ENCODE measurements around the gene PRDM5.
A peak's percentile ranks its signal among the peaks of the same experiment; 100 is the strongest.

Gene PRDM5

GRCh38 chr4:120824946-120825345 is 97.6 kb downstream of the PRDM5 start:
- H2AK5ac ChIP-seq (ENCODE audit: low read length) = no peak overlapping the region
- H3K4me1 ChIP-seq (ENCODE audit: control insufficient read depth, low read depth, low read length) = no peaks in the 10 kb centered on the region
- no peak overlapping the region for H3K18ac ChIP-seq (ENCODE audit: low read length)
- H3K4me3 ChIP-seq (ENCODE audit: low read length) = no peak overlapping the region
- H3K27me3 ChIP-seq (ENCODE audit: insufficient read depth, low read length, poor library complexity) = no peaks in the 10 kb centered on the region
- H3K56ac ChIP-seq (ENCODE audit: low read length) = no peak overlapping the region
- H3K27ac ChIP-seq (ENCODE audit: low read depth, low read length) = no peak overlapping the region
- no peak overlapping the region for H2BK15ac ChIP-seq (replicated peaks; ENCODE audit: low read depth)
- no peak overlapping the region for H4K8ac ChIP-seq (ENCODE audit: low read depth, low read length)
- H3K4ac ChIP-seq (ENCODE audit: low read depth, low read length) = no peak overlapping the region
- H3K9ac ChIP-seq (ENCODE audit: low read length) = no peak overlapping the region
- no peaks in the 10 kb centered on the region for H3K79me2 ChIP-seq (ENCODE audit: control insufficient read depth, insufficient read depth, low read length)
- no peak overlapping the region for H3K23ac ChIP-seq (ENCODE audit: low read length)
- no peak overlapping the region for H4K5ac ChIP-seq (ENCODE audit: low read length)
- no peaks in the 10 kb centered on the region for H3K79me1 ChIP-seq (ENCODE audit: low read length)
- no peak overlapping the region for H3K4me2 ChIP-seq (ENCODE audit: low read length)
- no peak overlapping the region for H2BK120ac ChIP-seq (ENCODE audit: low read depth, low read length)
- DNase-seq = no peak
- H3K36me3 ChIP-seq (ENCODE audit: control insufficient read depth, insufficient read depth, low read length) = no peaks in the 10 kb centered on the region
- no peak overlapping the region for H2BK5ac ChIP-seq (ENCODE audit: low read length)

- no peak overlapping the region for H3K4me2 ChIP-seq (ENCODE audit: low read length)
- no peak overlapping the region for H3K4ac ChIP-seq (ENCODE audit: low read depth, low read length)
- no peak overlapping the region for H2BK120ac ChIP-seq (ENCODE audit: low read depth, low read length)
- H3K4me3 ChIP-seq (ENCODE audit: low read length) = no peak overlapping the region
- no peak overlapping the region for H4K8ac ChIP-seq (ENCODE audit: low read depth, low read length)
- no peak overlapping the region for H2AK5ac ChIP-seq (ENCODE audit: low read length)
- WGBS (ENCODE audit: extremely low coverage, insufficient coverage, low lambda C conversion rate) = no CpG with 5 or more reads among the region's 3 CpGs
- H3K4me1 ChIP-seq (ENCODE audit: control insufficient read depth, low read depth, low read length) = no peaks in the 10 kb centered on the region
- no peaks in the 10 kb centered on the region for H3K27me3 ChIP-seq (ENCODE audit: insufficient read depth, low read length, poor library complexity)
- H3K56ac ChIP-seq (ENCODE audit: low read length) = no peak overlapping the region
- H3K18ac ChIP-seq (ENCODE audit: low read length) = no peak overlapping the region
- H3K9ac ChIP-seq (ENCODE audit: low read length) = no peak overlapping the region
- no peaks in the 10 kb centered on the region for H3K79me2 ChIP-seq (ENCODE audit: control insufficient read depth, insufficient read depth, low read length)
- no peaks in the 10 kb centered on the region for H3K36me3 ChIP-seq (ENCODE audit: control insufficient read depth, insufficient read depth, low read length)
- no peak overlapping the region for H3K27ac ChIP-seq (ENCODE audit: low read depth, low read length)
- no peak overlapping the region for H3K23ac ChIP-seq (ENCODE audit: low read length)
- DNase-seq = peak; percentile 15
- no peaks in the 10 kb centered on the region for H3K79me1 ChIP-seq (ENCODE audit: low read length)
- no peak overlapping the region for H4K5ac ChIP-seq (ENCODE audit: low read length)
- no peak overlapping the region for H2BK5ac ChIP-seq (ENCODE audit: low read length)
- no peak overlapping the region for H2BK15ac ChIP-seq (replicated peaks; ENCODE audit: low read depth)
These were observed 100.5 kb downstream of the PRDM5 start for GRCh38 chr4:120821977-120822376.

DNA sequence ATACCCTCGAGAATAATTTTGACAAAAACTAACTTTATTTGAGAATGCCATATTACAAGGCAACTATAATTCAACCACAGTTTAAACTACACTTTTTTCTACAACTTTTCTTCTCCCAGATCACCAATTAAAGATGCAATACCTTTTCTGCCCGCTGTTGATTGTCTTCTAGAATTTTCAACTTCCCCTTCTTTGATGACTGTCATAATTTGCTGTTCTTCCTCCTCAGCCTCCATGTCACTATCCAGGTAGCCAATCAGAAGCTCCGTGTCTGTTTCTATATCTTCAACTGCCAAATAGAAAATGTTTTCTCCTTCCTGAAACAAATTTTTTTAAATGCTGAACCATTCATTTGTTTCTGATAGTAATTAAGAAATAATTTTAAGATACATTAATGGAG is 101.5 kb downstream of the PRDM5 start:
- Histone ChIP-seq H3K9ac (ENCODE audit: low read length) (no peak overlapping the region), H3K4ac (ENCODE audit: low read depth, low read length) (no peak overlapping the region), H2AK5ac (ENCODE audit: low read length) (no peak overlapping the region), H3K4me2 (ENCODE audit: low read length) (no peak overlapping the region), H3K79me1 (ENCODE audit: low read length) (no peaks in the 10 kb centered on the region), H3K27ac (ENCODE audit: low read depth, low read length) (no peak overlapping the region), H2BK15ac (replicated peaks; ENCODE audit: low read depth) (no peak overlapping the region), H3K4me1 (ENCODE audit: control insufficient read depth, low read depth, low read length) (no peaks in the 10 kb centered on the region), H2BK5ac (ENCODE audit: low read length) (no peak overlapping the region), H4K5ac (ENCODE audit: low read length) (no peak overlapping the region), H3K18ac (ENCODE audit: low read length) (no peak overlapping the region), H2BK120ac (ENCODE audit: low read depth, low read length) (no peak overlapping the region), H3K27me3 (ENCODE audit: insufficient read depth, low read length, poor library complexity) (no peaks in the 10 kb centered on the region), H3K4me3 (ENCODE audit: low read length) (no peak overlapping the region), H3K36me3 (ENCODE audit: control insufficient read depth, insufficient read depth, low read length) (no peaks in the 10 kb centered on the region), H3K79me2 (ENCODE audit: control insufficient read depth, insufficient read depth, low read length) (no peaks in the 10 kb centered on the region), H3K23ac (ENCODE audit: low read length) (no peak overlapping the region), H4K8ac (ENCODE audit: low read depth, low read length) (no peak overlapping the region), H3K56ac (ENCODE audit: low read length) (no peak overlapping the region)
- no CpG with 5 or more reads among the region's 3 CpGs for WGBS (ENCODE audit: extremely low coverage, insufficient coverage, low lambda C conversion rate)
- DNase-seq = no peak

GRCh38 chr4:120819805-120820437 is 102.6 kb downstream of the PRDM5 start:
- Histone ChIP-seq H2BK120ac (ENCODE audit: low read depth, low read length) (no peak overlapping the region), H3K27ac (ENCODE audit: low read depth, low read length) (no peak overlapping the region), H3K79me1 (ENCODE audit: low read length) (no peaks in the 10 kb centered on the region), H3K23ac (ENCODE audit: low read length) (no peak overlapping the region), H2BK5ac (ENCODE audit: low read length) (no peak overlapping the region), H3K4me3 (ENCODE audit: low read length) (no peak overlapping the region), H2BK15ac (replicated peaks; ENCODE audit: low read depth) (no peak overlapping the region), H3K27me3 (ENCODE audit: insufficient read depth, low read length, poor library complexity) (no peaks in the 10 kb centered on the region), H4K8ac (ENCODE audit: low read depth, low read length) (no peak overlapping the region), H3K79me2 (ENCODE audit: control insufficient read depth, insufficient read depth, low read length) (no peaks in the 10 kb centered on the region), H3K56ac (ENCODE audit: low read length) (no peak overlapping the region), H3K4ac (ENCODE audit: low read depth, low read length) (no peak overlapping the region), H2AK5ac (ENCODE audit: low read length) (no peak overlapping the region), H3K18ac (ENCODE audit: low read length) (no peak overlapping the region), H3K9ac (ENCODE audit: low read length) (no peak overlapping the region), H3K4me2 (ENCODE audit: low read length) (no peak overlapping the region), H4K5ac (ENCODE audit: low read length) (no peak overlapping the region), H3K36me3 (ENCODE audit: control insufficient read depth, insufficient read depth, low read length) (no peaks in the 10 kb centered on the region), H3K4me1 (ENCODE audit: control insufficient read depth, low read depth, low read length) (no peaks in the 10 kb centered on the region)
- DNase-seq = no peak
- WGBS (ENCODE audit: extremely low coverage, insufficient coverage, low lambda C conversion rate) = no CpG with 5 or more reads among the region's 6 CpGs

DNA sequence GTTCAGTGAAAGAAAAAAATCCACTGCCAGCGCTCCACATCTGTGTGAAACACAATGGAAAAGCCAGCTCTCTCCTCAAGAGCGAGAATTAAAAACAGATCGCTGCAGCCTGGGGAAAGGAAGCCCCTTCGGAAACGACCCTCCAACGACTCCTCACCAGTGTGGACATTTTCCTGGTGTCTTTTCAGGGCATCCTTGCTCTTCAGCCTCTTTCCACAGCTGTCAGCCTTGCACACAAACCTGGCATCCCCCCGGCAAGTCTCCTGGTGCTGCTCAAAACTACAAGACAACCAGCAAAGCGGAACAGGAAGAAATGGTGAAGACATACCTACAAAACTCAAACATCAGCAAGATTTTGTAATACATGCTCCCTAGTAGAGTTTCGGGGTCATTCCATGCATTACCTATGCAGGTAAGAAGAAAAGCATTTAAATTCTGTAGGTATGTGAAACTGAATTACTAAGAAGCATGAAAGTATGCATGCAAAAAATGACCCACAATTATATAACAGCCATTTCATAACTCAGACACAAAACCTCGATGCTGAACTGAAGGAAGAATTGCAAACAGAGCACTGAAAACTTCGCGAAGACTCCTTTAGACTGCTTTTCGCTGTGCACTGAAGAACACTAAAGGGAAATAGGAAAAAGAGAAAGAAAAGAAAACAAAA is 106.1 kb downstream of the PRDM5 start:
- Histone ChIP-seq H3K56ac (ENCODE audit: low read length) (no peak overlapping the region), H3K4me2 (ENCODE audit: low read length) (no peak overlapping the region), H4K8ac (ENCODE audit: low read depth, low read length) (no peak overlapping the region), H3K9ac (ENCODE audit: low read length) (no peak overlapping the region), H3K36me3 (ENCODE audit: control insufficient read depth, insufficient read depth, low read length) (no peaks in the 10 kb centered on the region), H3K27ac (ENCODE audit: low read depth, low read length) (no peak overlapping the region), H3K27me3 (ENCODE audit: insufficient read depth, low read length, poor library complexity) (no peaks in the 10 kb centered on the region), H3K4me3 (ENCODE audit: low read length) (no peak overlapping the region), H3K18ac (ENCODE audit: low read length) (no peak overlapping the region), H3K79me2 (ENCODE audit: control insufficient read depth, insufficient read depth, low read length) (no peaks in the 10 kb centered on the region), H2AK5ac (ENCODE audit: low read length) (no peak overlapping the region), H4K5ac (ENCODE audit: low read length) (no peak overlapping the region), H2BK15ac (replicated peaks; ENCODE audit: low read depth) (no peak overlapping the region), H2BK5ac (ENCODE audit: low read length) (no peak overlapping the region), H3K4ac (ENCODE audit: low read depth, low read length) (no peak overlapping the region), H3K4me1 (ENCODE audit: control insufficient read depth, low read depth, low read length) (no peaks in the 10 kb centered on the region), H3K23ac (ENCODE audit: low read length) (no peak overlapping the region), H3K79me1 (ENCODE audit: low read length) (no peaks in the 10 kb centered on the region), H2BK120ac (ENCODE audit: low read depth, low read length) (no peak overlapping the region)
- no peak for DNase-seq
- no CpG with 5 or more reads among the region's 13 CpGs for WGBS (ENCODE audit: extremely low coverage, insufficient coverage, low lambda C conversion rate)

DNA sequence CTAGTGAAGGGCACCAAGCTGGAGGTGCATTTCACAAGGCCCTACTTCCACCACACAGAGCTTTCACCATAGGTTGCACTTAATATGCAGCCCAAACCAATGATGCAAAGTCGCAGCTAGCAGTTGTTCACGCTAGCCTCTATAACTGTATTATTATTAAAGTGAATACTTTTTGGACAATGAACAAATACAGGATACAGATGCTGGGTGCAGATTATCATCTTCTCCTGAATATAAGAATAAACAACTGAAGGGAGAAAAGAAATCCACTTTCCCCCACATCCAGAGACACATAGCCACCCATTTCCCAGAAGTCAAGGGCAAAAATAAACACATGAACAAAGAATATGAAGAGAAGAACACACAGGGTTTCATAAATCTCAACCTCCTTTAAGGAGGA is 107.2 kb downstream of the PRDM5 start:
- DNase-seq = no peak
- Histone ChIP-seq H3K4ac (ENCODE audit: low read depth, low read length) (no peak overlapping the region), H3K4me1 (ENCODE audit: control insufficient read depth, low read depth, low read length) (no peaks in the 10 kb centered on the region), H3K9ac (ENCODE audit: low read length) (no peak overlapping the region), H4K8ac (ENCODE audit: low read depth, low read length) (no peak overlapping the region), H3K23ac (ENCODE audit: low read length) (no peak overlapping the region), H3K79me1 (ENCODE audit: low read length) (no peaks in the 10 kb centered on the region), H3K27ac (ENCODE audit: low read depth, low read length) (no peak overlapping the region), H2BK5ac (ENCODE audit: low read length) (no peak overlapping the region), H2BK15ac (replicated peaks; ENCODE audit: low read depth) (no peak overlapping the region), H4K5ac (ENCODE audit: low read length) (no peak overlapping the region), H3K4me2 (ENCODE audit: low read length) (no peak overlapping the region), H3K27me3 (ENCODE audit: insufficient read depth, low read length, poor library complexity) (no peaks in the 10 kb centered on the region), H3K79me2 (ENCODE audit: control insufficient read depth, insufficient read depth, low read length) (no peaks in the 10 kb centered on the region), H3K18ac (ENCODE audit: low read length) (no peak overlapping the region), H3K56ac (ENCODE audit: low read length) (no peak overlapping the region), H2AK5ac (ENCODE audit: low read length) (no peak overlapping the region), H3K4me3 (ENCODE audit: low read length) (no peak overlapping the region), H3K36me3 (ENCODE audit: control insufficient read depth, insufficient read depth, low read length) (no peaks in the 10 kb centered on the region), H2BK120ac (ENCODE audit: low read depth, low read length) (no peak overlapping the region)
- no CpG with 5 or more reads among the region's 2 CpGs for WGBS (ENCODE audit: extremely low coverage, insufficient coverage, low lambda C conversion rate)
